Osteocyte (in vitro differentiated cells): ENCODE measurements around the gene FAM234B. TPM values are rescaled to one million over a fixed set of nuclear protein-coding genes. Genes with fewer than 3 reads are reported as not detected.

Source experiments
- DNase-seq: peaks from one replicate; pipeline ENCODE4 v3.0.0; 2021; ENCODE audit warnings: mixed read lengths; ENCODE audit not compliant: unreplicated experiment; ENCODE audit errors: extremely low spot score
- H3K27ac Mint-ChIP-seq: one replicate; pipeline ENCODE4 v1.8.0; 2021; ENCODE audit warnings: mild to moderate bottlenecking, mixed read lengths; ENCODE audit not compliant: unreplicated experiment
- H3K27me3 Mint-ChIP-seq: one replicate; pipeline ENCODE4 v1.8.0; 2021; ENCODE audit warnings: mixed read lengths; ENCODE audit not compliant: unreplicated experiment
- H3K36me3 Mint-ChIP-seq: one replicate; pipeline ENCODE4 v1.8.0; 2021; ENCODE audit warnings: mixed read lengths; ENCODE audit not compliant: unreplicated experiment
- H3K4me1 Mint-ChIP-seq: one replicate; pipeline ENCODE4 v1.8.0; 2021; ENCODE audit warnings: mixed read lengths; ENCODE audit not compliant: unreplicated experiment
- H3K4me3 Mint-ChIP-seq: one replicate; pipeline ENCODE4 v1.8.0; 2021; ENCODE audit warnings: mild to moderate bottlenecking, moderate library complexity, mixed read lengths; ENCODE audit not compliant: unreplicated experiment
- H3K9me3 Mint-ChIP-seq: one replicate; pipeline ENCODE4 v1.8.0; 2021; ENCODE audit warnings: mixed read lengths; ENCODE audit not compliant: unreplicated experiment
- total RNA-seq: library from RNA; stranded (reverse); gene quantifications from 2 replicates; pipeline ENCODE4 v1.2.1, GENCODE V29; 2021
- TF ChIP-seq, protein P1 (sequence below): fragments of 200-600 bp; sonication (generic); IDR thresholded peaks from 2 replicates; pipeline ENCODE4 v1.5.0; 2021; ENCODE audit warnings: antibody characterized with exemption, mild to moderate bottlenecking, moderate library complexity

FAM234B gene
- total RNA-seq, 1 donor from 2014 or later, result 5.0 TPM

DNA sequence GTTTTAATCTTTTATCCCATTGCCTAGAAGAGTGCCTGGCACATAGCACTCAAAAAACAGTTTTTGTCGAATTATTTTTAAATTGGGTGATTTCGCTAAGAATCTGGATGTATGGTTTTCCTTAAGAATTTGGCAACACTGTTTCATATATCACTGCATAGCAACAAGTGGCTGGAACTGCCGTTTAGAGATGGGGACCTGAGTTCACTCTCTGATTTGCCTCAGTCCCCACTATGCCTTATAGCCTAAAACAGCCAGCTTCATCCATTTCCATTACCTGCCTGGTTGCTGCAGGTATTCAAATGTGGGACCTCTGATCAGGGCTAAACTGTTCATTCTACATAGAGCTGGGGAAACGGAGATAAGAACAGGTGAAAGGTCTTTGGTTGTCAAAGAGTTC is 45.9 kb upstream of the FAM234B start:
- H3K27ac Mint-ChIP-seq, result peak overlapping the region; percentile 42
- no peaks in the 10 kb centered on the region for H3K27me3 Mint-ChIP-seq
- H3K4me3 Mint-ChIP-seq, result no peak overlapping the region
- DNase-seq, result no peak
- TF ChIP-seq, protein P1, sequence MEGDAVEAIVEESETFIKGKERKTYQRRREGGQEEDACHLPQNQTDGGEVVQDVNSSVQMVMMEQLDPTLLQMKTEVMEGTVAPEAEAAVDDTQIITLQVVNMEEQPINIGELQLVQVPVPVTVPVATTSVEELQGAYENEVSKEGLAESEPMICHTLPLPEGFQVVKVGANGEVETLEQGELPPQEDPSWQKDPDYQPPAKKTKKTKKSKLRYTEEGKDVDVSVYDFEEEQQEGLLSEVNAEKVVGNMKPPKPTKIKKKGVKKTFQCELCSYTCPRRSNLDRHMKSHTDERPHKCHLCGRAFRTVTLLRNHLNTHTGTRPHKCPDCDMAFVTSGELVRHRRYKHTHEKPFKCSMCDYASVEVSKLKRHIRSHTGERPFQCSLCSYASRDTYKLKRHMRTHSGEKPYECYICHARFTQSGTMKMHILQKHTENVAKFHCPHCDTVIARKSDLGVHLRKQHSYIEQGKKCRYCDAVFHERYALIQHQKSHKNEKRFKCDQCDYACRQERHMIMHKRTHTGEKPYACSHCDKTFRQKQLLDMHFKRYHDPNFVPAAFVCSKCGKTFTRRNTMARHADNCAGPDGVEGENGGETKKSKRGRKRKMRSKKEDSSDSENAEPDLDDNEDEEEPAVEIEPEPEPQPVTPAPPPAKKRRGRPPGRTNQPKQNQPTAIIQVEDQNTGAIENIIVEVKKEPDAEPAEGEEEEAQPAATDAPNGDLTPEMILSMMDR, result no peak
- no peaks in the 10 kb centered on the region for H3K9me3 Mint-ChIP-seq
- H3K36me3 Mint-ChIP-seq, result peaks cover 2% of the 10 kb centered on the region
- peaks cover 38% of the 10 kb centered on the region for H3K4me1 Mint-ChIP-seq

DNA sequence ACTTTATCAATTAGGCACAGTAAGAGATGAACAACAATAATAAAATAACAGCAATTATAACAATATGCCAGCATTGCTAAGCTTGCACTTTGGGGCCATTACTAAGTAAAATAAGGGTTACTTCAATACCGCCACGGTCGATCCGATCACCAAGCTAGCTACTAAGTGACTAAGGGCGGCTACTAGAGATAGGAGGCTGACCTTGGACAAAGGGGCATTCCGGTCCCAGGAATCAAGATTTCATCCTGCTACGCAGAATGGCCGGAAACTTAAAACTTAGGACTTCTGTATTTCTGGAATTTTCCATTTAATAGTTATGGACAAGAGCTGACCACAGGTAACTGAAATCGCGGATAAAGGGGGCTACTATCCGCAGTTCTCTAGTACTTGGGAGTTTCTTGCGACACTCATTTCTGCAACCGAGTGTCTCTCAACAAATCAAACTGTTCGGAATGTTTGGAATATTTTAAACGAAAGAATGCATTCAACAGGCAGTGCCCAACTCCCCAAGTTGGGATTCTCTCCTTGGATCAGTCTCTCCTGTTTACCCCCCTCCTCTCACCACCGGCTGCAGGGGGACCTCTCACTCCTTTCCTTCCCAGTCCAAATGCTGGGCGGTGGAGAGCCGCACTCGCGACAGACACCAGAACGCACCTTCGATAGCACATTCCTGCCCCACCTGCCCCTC is 44.8 kb upstream of the FAM234B start:
- Mint-ChIP-seq H3K27me3 (no peaks in the 10 kb centered on the region), H3K4me1 (peaks cover 33% of the 10 kb centered on the region), H3K36me3 (peaks cover 2% of the 10 kb centered on the region), H3K9me3 (no peaks in the 10 kb centered on the region), H3K27ac (peak overlapping the region; percentile 81), H3K4me3 (peak overlapping the region; percentile 93)
- TF ChIP-seq, protein P1, result no peak
- no peak for DNase-seq

DNA sequence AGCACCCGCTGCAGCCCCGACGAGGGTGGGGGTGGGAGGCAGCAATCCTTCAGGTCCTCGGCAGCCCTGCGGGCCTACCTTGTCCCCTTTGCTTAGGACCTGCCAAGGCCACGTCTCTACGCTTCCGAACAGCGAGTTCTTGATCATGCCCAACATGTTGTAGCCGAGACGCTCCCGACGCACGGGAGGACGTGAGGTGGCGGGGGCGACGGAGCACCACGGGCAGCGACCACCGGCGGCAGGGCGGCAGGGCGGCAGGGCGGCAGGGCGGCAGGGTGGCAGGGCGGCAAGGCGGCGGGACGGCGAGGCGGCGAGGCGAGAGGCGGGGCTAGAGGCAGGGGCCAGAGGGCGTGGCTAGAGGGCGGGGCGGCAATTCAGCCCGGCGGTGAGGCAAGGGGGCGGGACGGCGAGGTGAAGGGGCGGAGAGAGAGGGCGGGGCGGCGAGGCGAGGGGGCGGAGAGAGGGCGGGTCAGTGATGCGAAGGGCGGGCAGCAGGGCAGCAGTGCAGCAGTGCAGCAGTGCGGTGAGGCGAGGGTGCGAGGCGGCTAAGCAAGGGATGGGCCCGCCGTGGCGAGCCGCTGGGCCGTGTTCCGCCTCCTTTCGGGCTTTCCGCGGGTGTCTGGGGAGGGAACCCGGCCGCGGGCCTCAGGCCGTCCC is 44.1 kb upstream of the FAM234B start, which contains the start of gene HEBP1:
TSS of gene HEBP1 (minus strand) at position 307 of the 657 bp plus-strand sequence. CDS start at position 156, 151 bp downstream.
- Mint-ChIP-seq H3K27me3 (no peaks in the 10 kb centered on the region), H3K36me3 (peaks cover 2% of the 10 kb centered on the region), H3K9me3 (no peaks in the 10 kb centered on the region), H3K4me1 (peaks cover 33% of the 10 kb centered on the region), H3K4me3 (peak within 1 kb of the TSS; percentile 93), H3K27ac (peak within 1 kb of the TSS; percentile 93)
- peak; percentile 98 for DNase-seq
- TF ChIP-seq, protein P1, result no peak

DNA sequence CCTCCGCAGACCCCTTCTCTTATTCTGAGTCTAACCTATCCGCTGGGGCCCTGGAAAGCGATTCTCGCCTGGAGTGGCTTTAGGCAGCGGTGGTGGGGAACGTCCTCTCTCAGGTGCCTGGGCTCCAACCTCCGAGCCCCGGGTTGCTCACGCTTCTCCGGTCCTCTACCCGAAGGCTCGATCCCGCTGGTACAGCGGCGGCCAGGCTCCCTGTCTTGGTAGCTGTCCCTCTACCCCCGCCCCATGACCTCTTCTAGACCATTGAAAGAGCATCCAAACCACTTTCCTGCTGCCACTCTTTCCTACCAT is 43.6 kb upstream of the FAM234B start:
- no peaks in the 10 kb centered on the region for H3K27me3 Mint-ChIP-seq
- TF ChIP-seq, protein P1, result no peak

DNA sequence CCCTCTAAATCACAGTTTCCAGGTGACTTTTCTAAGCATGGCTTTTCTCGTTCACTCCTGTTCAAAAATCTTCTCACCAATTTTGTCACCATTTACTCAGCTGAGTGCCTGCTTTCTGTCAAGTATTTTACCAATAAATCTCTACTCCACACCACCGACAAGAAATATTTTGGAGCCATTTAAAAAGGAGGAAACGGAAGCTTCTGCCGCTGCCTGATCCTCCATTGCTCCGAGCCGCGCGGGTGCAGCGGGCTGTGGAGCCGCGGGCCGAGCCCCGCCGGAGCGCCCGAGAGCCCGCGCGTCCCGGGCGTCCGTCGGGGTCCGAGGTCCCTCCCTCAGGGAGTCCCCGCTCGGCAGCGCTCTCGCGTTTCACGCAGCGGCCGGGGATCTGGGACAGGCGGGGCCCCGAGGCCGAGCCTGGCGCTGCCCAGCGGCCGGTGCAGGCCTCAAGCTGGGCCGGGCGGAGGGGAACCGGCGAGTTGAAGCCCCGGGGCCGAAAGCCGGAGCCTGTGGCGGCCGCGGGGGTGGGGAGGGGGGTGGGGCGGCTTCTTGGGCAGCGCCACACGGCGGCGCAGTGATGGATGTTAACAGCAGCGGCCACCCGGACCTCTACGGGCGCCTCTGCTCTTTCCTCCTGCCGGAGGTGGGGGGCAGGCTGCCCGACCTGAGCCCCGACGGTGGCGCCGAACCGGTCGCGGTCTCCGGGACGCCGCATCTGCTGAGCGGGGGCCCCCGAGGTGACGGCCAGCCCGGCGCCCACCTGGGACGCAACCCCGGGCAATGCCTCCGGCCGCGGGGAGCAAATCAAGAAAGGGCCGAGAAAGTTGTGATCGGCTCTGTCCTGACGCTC is 43.0 kb upstream of the FAM234B start:
- TF ChIP-seq, protein P1, result peak; percentile 63
- no peaks in the 10 kb centered on the region for H3K27me3 Mint-ChIP-seq
- H3K9me3 Mint-ChIP-seq, result no peaks in the 10 kb centered on the region
- peak; percentile 87 for DNase-seq
- H3K36me3 Mint-ChIP-seq, result peaks cover 2% of the 10 kb centered on the region
- H3K27ac Mint-ChIP-seq, result peak overlapping the region; percentile 93
- H3K4me3 Mint-ChIP-seq, result peak overlapping the region; percentile 93
- H3K4me1 Mint-ChIP-seq, result peaks cover 33% of the 10 kb centered on the region

More for the DNA sequence above, 43.6 kb upstream of the FAM234B start:
- Mint-ChIP-seq H3K4me1 (peaks cover 33% of the 10 kb centered on the region), H3K4me3 (peak overlapping the region; percentile 93), H3K36me3 (peaks cover 2% of the 10 kb centered on the region), H3K27ac (peak overlapping the region; percentile 93), H3K9me3 (no peaks in the 10 kb centered on the region)
- no peak for DNase-seq
